HG03439 (cell line): ENCODE measurements around the gene FOXN4.

Experiments used
- ATAC-seq: cut with Tn5 transposase; IDR thresholded peaks from one replicate; pipeline ENCODE4 v1.9.1; 2021; ENCODE audit warnings: mild to moderate bottlenecking, moderate library complexity; ENCODE audit not compliant: unreplicated experiment

FOXN4 gene

GRCh38 chr12:109307051-109307450, 2.0 kb downstream of the FOXN4 start:
- no peak for ATAC-seq

GRCh38 chr12:109305547-109305946, 3.5 kb downstream of the FOXN4 start:
- ATAC-seq: no peak

GRCh38 chr12:109304485-109304884, 4.6 kb downstream of the FOXN4 start:
- no peak for ATAC-seq

- ATAC-seq: no peak
Measured at GRCh38 chr12:109302770-109303169, 6.3 kb downstream of the FOXN4 start.

GRCh38 chr12:109302358-109302757, 6.7 kb downstream of the FOXN4 start:
- ATAC-seq: no peak

GRCh38 chr12:109301643-109302168, 7.4 kb downstream of the FOXN4 start:
- ATAC-seq: no peak

- no peak for ATAC-seq
Measured at GRCh38 chr12:109299849-109300248, 9.2 kb downstream of the FOXN4 start.

- no peak for ATAC-seq
Measured at GRCh38 chr12:109296431-109296830, 12.7 kb downstream of the FOXN4 start.

GRCh38 chr12:109295764-109296425, 13.2 kb downstream of the FOXN4 start:
- no peak for ATAC-seq

GRCh38 chr12:109294286-109294796, 14.7 kb downstream of the FOXN4 start:
- no peak for ATAC-seq

GRCh38 chr12:109293106-109293505, 16.0 kb downstream of the FOXN4 start:
- ATAC-seq: no peak

GRCh38 chr12:109292342-109292711, 16.8 kb downstream of the FOXN4 start:
- no peak for ATAC-seq

GRCh38 chr12:109291521-109292341, 17.4 kb downstream of the FOXN4 start:
- ATAC-seq: no peak

- no peak for ATAC-seq
Measured at GRCh38 chr12:109291117-109291516, 18.0 kb downstream of the FOXN4 start.

- ATAC-seq: no peak
Measured at GRCh38 chr12:109290061-109290460, 19.0 kb downstream of the FOXN4 start.

GRCh38 chr12:109289551-109289950, 19.5 kb downstream of the FOXN4 start:
- no peak for ATAC-seq

GRCh38 chr12:109289004-109289403, 20.1 kb downstream of the FOXN4 start:
- ATAC-seq: no peak

GRCh38 chr12:109288571-109288970, 20.5 kb downstream of the FOXN4 start:
- no peak for ATAC-seq

GRCh38 chr12:109287811-109288469, 21.1 kb downstream of the FOXN4 start:
- ATAC-seq: no peak

GRCh38 chr12:109287181-109287580, 21.9 kb downstream of the FOXN4 start:
- no peak for ATAC-seq

- ATAC-seq: no peak
Measured at GRCh38 chr12:109286652-109287051, 22.4 kb downstream of the FOXN4 start.
